ENCODE data around the gene CTNNA2.

Gene CTNNA2

DNA sequence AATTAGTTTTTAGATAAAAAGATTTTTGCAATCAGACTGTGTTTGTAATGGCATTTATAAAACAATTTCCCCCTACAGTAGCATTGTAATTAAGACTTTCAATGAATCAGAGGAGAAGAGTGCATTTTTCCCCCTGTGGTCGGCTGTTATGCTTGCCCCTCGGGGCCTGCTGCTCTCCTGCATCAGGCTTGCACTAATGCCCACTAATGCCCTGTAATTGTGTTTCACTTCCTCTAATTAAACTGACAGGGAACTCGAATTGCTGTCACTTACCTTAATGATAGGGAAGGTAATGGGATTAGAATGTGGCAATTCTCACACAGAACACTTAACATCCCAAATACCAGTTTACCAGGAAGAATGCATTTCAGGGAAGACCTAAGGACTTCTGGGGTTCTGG lies 852.9 kb downstream of the CTNNA2 start:
- Histone ChIP-seq H3K4me1 (ENCODE audit: control insufficient read depth in 5 of 5, insufficient read depth in 5 of 5, low read length in 5 of 5) (peaks cover 0 to 22% (median 0%) of the 10 kb centered on the region in 5 donors), H3K9me3 (ENCODE audit: control insufficient read depth in 5 of 5, low read length in 5 of 5) (no peaks in the 10 kb centered on the region), H3K27me3 (ENCODE audit: control insufficient read depth in 5 of 5, insufficient read depth in 4 of 5, low read length in 5 of 5) (no peaks in the 10 kb centered on the region), H3K36me3 (ENCODE audit: control insufficient read depth in 5 of 5, insufficient read depth in 5 of 5, low read length in 5 of 5) (no peaks in the 10 kb centered on the region), H3K4me3 (ENCODE audit: low read depth in 1 of 5, low read length in 5 of 5) (no peak overlapping the region), H3K9ac (ENCODE audit: low read length in 5 of 5) (no peak overlapping the region), H3K27ac (ENCODE audit: low read depth, low read length) (no peak overlapping the region)

GRCh38 chr2:80370375-80371009 lies 857.6 kb downstream of the CTNNA2 start:
- peaks cover 0 to 5% (median 0%) of the 10 kb centered on the region in 5 donors for H3K4me1 ChIP-seq (ENCODE audit: control insufficient read depth in 5 of 5, insufficient read depth in 5 of 5, low read length in 5 of 5)

GRCh38 chr2:80374105-80374504 lies 861.3 kb downstream of the CTNNA2 start:
- H3K9me3 ChIP-seq (ENCODE audit: control insufficient read depth in 5 of 5, low read length in 5 of 5): no peaks in the 10 kb centered on the region
- H3K4me1 ChIP-seq (ENCODE audit: control insufficient read depth in 5 of 5, insufficient read depth in 5 of 5, low read length in 5 of 5): peaks cover 0 to 3% (median 0%) of the 10 kb centered on the region in 5 donors
- H3K36me3 ChIP-seq (ENCODE audit: control insufficient read depth in 5 of 5, insufficient read depth in 5 of 5, low read length in 5 of 5): no peaks in the 10 kb centered on the region
- H3K4me3 ChIP-seq (ENCODE audit: low read depth in 1 of 5, low read length in 5 of 5): no peak overlapping the region
- H3K27ac ChIP-seq (ENCODE audit: low read depth, low read length): no peak overlapping the region
- no peak overlapping the region for H3K9ac ChIP-seq (ENCODE audit: low read length in 5 of 5)
- no peaks in the 10 kb centered on the region for H3K27me3 ChIP-seq (ENCODE audit: control insufficient read depth in 5 of 5, insufficient read depth in 4 of 5, low read length in 5 of 5)

More at GRCh38 chr2:80370375-80371009, 857.6 kb downstream of the CTNNA2 start:
- Histone ChIP-seq H3K27ac (ENCODE audit: low read depth, low read length) (no peak overlapping the region), H3K4me3 (ENCODE audit: low read depth in 1 of 5, low read length in 5 of 5) (no peak overlapping the region), H3K9me3 (ENCODE audit: control insufficient read depth in 5 of 5, low read length in 5 of 5) (no peaks in the 10 kb centered on the region), H3K9ac (ENCODE audit: low read length in 5 of 5) (no peak overlapping the region), H3K27me3 (ENCODE audit: control insufficient read depth in 5 of 5, insufficient read depth in 4 of 5, low read length in 5 of 5) (no peaks in the 10 kb centered on the region), H3K36me3 (ENCODE audit: control insufficient read depth in 5 of 5, insufficient read depth in 5 of 5, low read length in 5 of 5) (no peaks in the 10 kb centered on the region)

DNA sequence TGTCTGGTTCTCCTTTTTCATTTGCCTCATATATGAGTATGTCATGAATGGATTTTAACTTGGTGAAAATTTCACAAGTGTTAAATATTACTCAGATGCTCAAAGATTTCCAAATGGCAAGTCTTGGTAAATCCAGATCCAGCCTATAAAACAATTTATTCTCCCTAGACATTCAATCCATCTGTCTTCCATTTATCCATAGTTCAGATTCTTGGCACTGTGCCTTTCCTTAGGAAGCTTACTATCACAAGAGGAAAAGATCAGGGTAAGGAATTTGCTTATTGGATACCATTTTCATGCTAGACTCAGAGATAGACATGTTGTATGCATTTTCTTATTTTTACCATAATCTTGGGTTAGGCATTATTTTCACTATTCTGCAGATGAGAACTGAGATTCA lies 864.2 kb downstream of the CTNNA2 start:
- Histone ChIP-seq H3K4me3 (ENCODE audit: low read depth in 1 of 5, low read length in 5 of 5) (no peak overlapping the region), H3K36me3 (ENCODE audit: control insufficient read depth in 5 of 5, insufficient read depth in 5 of 5, low read length in 5 of 5) (no peaks in the 10 kb centered on the region), H3K27me3 (ENCODE audit: control insufficient read depth in 5 of 5, insufficient read depth in 4 of 5, low read length in 5 of 5) (no peaks in the 10 kb centered on the region), H3K4me1 (ENCODE audit: control insufficient read depth in 5 of 5, insufficient read depth in 5 of 5, low read length in 5 of 5) (peaks cover 0 to 3% (median 0%) of the 10 kb centered on the region in 5 donors), H3K9me3 (ENCODE audit: control insufficient read depth in 5 of 5, low read length in 5 of 5) (no peaks in the 10 kb centered on the region), H3K27ac (ENCODE audit: low read depth, low read length) (no peak overlapping the region), H3K9ac (ENCODE audit: low read length in 5 of 5) (no peak overlapping the region)

DNA sequence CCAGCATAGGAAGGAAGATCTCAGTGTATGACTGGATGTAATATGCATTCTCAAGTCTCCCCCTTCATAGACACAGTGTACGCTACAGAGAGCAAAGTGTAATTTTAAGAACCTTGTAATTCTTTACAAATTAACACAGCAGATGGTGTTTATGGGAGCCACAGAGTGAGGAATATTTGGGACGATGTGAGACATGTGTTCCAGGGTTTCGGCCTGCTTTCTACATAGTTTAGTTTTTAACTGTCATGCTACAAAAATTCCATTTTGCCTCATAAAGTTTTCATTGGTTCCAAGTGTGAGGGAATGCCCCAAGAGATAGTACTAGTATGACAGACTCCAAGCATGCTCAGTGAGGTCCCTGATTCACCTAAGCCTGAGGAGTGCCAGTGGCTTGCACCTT lies 867.9 kb downstream of the CTNNA2 start:
- H3K4me3 ChIP-seq (ENCODE audit: low read depth in 1 of 5, low read length in 5 of 5): no peak overlapping the region
- H3K9ac ChIP-seq (ENCODE audit: low read length in 5 of 5): no peak overlapping the region
- H3K27me3 ChIP-seq (ENCODE audit: control insufficient read depth in 5 of 5, insufficient read depth in 4 of 5, low read length in 5 of 5): no peaks in the 10 kb centered on the region

GRCh38 chr2:80381666-80382065 lies 868.8 kb downstream of the CTNNA2 start:
- Histone ChIP-seq H3K27me3 (ENCODE audit: control insufficient read depth in 5 of 5, insufficient read depth in 4 of 5, low read length in 5 of 5) (no peaks in the 10 kb centered on the region), H3K36me3 (ENCODE audit: control insufficient read depth in 5 of 5, insufficient read depth in 5 of 5, low read length in 5 of 5) (no peaks in the 10 kb centered on the region), H3K9me3 (ENCODE audit: control insufficient read depth in 5 of 5, low read length in 5 of 5) (no peaks in the 10 kb centered on the region), H3K9ac (ENCODE audit: low read length in 5 of 5) (no peak overlapping the region), H3K4me1 (ENCODE audit: control insufficient read depth in 5 of 5, insufficient read depth in 5 of 5, low read length in 5 of 5) (no peaks in the 10 kb centered on the region), H3K4me3 (ENCODE audit: low read depth in 1 of 5, low read length in 5 of 5) (no peak overlapping the region), H3K27ac (ENCODE audit: low read depth, low read length) (no peak overlapping the region)

More for the DNA sequence above, 867.9 kb downstream of the CTNNA2 start:
- Histone ChIP-seq H3K9me3 (ENCODE audit: control insufficient read depth in 5 of 5, low read length in 5 of 5) (no peaks in the 10 kb centered on the region), H3K27ac (ENCODE audit: low read depth, low read length) (no peak overlapping the region), H3K4me1 (ENCODE audit: control insufficient read depth in 5 of 5, insufficient read depth in 5 of 5, low read length in 5 of 5) (peaks cover 0 to 2% (median 0%) of the 10 kb centered on the region in 5 donors), H3K36me3 (ENCODE audit: control insufficient read depth in 5 of 5, insufficient read depth in 5 of 5, low read length in 5 of 5) (no peaks in the 10 kb centered on the region)

GRCh38 chr2:80392441-80392840 lies 879.6 kb downstream of the CTNNA2 start:
- no peaks in the 10 kb centered on the region for H3K4me1 ChIP-seq (ENCODE audit: control insufficient read depth in 5 of 5, insufficient read depth in 5 of 5, low read length in 5 of 5)
- H3K4me3 ChIP-seq (ENCODE audit: low read depth in 1 of 5, low read length in 5 of 5): no peak overlapping the region
- no peak overlapping the region for H3K9ac ChIP-seq (ENCODE audit: low read length in 5 of 5)
- H3K27ac ChIP-seq (ENCODE audit: low read depth, low read length): no peak overlapping the region
- H3K27me3 ChIP-seq (ENCODE audit: control insufficient read depth in 5 of 5, insufficient read depth in 4 of 5, low read length in 5 of 5): no peaks in the 10 kb centered on the region
- H3K9me3 ChIP-seq (ENCODE audit: control insufficient read depth in 5 of 5, low read length in 5 of 5): no peaks in the 10 kb centered on the region
- no peaks in the 10 kb centered on the region for H3K36me3 ChIP-seq (ENCODE audit: control insufficient read depth in 5 of 5, insufficient read depth in 5 of 5, low read length in 5 of 5)

DNA sequence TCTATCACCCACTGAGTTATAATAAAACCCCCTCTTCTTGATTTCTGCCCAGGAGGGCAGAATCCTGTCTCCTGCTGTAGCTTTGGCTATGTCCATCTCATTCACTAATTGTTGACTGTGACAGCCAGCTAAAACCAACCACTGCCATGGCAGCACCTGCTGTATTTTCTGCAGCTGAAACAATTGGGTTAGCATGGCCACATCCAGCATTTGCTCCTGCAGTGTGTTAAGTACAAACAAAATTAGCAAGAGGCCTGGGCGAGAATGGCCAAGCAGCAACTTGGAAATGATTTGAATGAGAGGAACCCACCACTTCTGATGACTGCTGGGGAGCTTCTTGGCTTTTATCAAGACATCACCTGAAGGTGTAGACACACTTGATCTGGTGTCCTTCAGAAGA lies 881.1 kb downstream of the CTNNA2 start:
- H3K36me3 ChIP-seq (ENCODE audit: control insufficient read depth in 5 of 5, insufficient read depth in 5 of 5, low read length in 5 of 5): no peaks in the 10 kb centered on the region
- no peak overlapping the region for H3K27ac ChIP-seq (ENCODE audit: low read depth, low read length)
- no peaks in the 10 kb centered on the region for H3K27me3 ChIP-seq (ENCODE audit: control insufficient read depth in 5 of 5, insufficient read depth in 4 of 5, low read length in 5 of 5)
- H3K4me3 ChIP-seq (ENCODE audit: low read depth in 1 of 5, low read length in 5 of 5): no peak overlapping the region
- H3K4me1 ChIP-seq (ENCODE audit: control insufficient read depth in 5 of 5, insufficient read depth in 5 of 5, low read length in 5 of 5): no peaks in the 10 kb centered on the region
- H3K9me3 ChIP-seq (ENCODE audit: control insufficient read depth in 5 of 5, low read length in 5 of 5): no peaks in the 10 kb centered on the region
- no peak overlapping the region for H3K9ac ChIP-seq (ENCODE audit: low read length in 5 of 5)

DNA sequence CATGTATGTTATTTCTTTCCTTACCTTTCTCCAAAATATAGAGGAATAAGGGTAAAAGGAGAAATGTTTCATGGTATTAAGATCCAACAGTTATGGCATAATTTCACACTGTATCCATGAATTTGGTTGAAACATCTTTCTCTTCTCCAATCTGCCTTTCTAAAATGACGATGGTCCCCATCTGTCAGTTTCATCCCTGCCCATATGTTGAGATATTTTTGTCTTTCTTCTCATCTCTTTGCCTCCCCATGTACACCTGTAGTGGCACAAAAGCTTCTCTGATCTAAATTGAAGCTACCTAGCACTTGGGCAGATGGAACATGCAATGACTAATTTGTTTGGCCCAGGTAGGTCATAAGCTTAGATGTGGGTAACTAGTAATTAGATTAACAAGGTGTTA lies 882.4 kb downstream of the CTNNA2 start:
- H3K27me3 ChIP-seq (ENCODE audit: control insufficient read depth in 5 of 5, insufficient read depth in 4 of 5, low read length in 5 of 5): no peaks in the 10 kb centered on the region
- H3K9me3 ChIP-seq (ENCODE audit: control insufficient read depth in 5 of 5, low read length in 5 of 5): no peaks in the 10 kb centered on the region
- no peaks in the 10 kb centered on the region for H3K4me1 ChIP-seq (ENCODE audit: control insufficient read depth in 5 of 5, insufficient read depth in 5 of 5, low read length in 5 of 5)
- no peak overlapping the region for H3K9ac ChIP-seq (ENCODE audit: low read length in 5 of 5)
- no peak overlapping the region for H3K27ac ChIP-seq (ENCODE audit: low read depth, low read length)
- H3K4me3 ChIP-seq (ENCODE audit: low read depth in 1 of 5, low read length in 5 of 5): no peak overlapping the region
- no peaks in the 10 kb centered on the region for H3K36me3 ChIP-seq (ENCODE audit: control insufficient read depth in 5 of 5, insufficient read depth in 5 of 5, low read length in 5 of 5)

GRCh38 chr2:80396276-80396675 lies 883.4 kb downstream of the CTNNA2 start:
- H3K4me1 ChIP-seq (ENCODE audit: control insufficient read depth in 5 of 5, insufficient read depth in 5 of 5, low read length in 5 of 5): no peaks in the 10 kb centered on the region
- no peak overlapping the region for H3K27ac ChIP-seq (ENCODE audit: low read depth, low read length)
- H3K9me3 ChIP-seq (ENCODE audit: control insufficient read depth in 5 of 5, low read length in 5 of 5): no peaks in the 10 kb centered on the region
- H3K9ac ChIP-seq (ENCODE audit: low read length in 5 of 5): no peak overlapping the region
- no peak overlapping the region for H3K4me3 ChIP-seq (ENCODE audit: low read depth in 1 of 5, low read length in 5 of 5)
- no peaks in the 10 kb centered on the region for H3K27me3 ChIP-seq (ENCODE audit: control insufficient read depth in 5 of 5, insufficient read depth in 4 of 5, low read length in 5 of 5)
- no peaks in the 10 kb centered on the region for H3K36me3 ChIP-seq (ENCODE audit: control insufficient read depth in 5 of 5, insufficient read depth in 5 of 5, low read length in 5 of 5)
